Liver (tissue), 9 donors: ENCODE measurements around the gene MST1. TPM values are rescaled to one million over a fixed set of nuclear protein-coding genes. Genes with fewer than 3 reads are reported as not detected.

Source experiments
- DNase-seq: peaks from one replicate; pipeline ENCODE4 v3.0.0-alpha.2; 2017; ENCODE audit warnings: low spot score
- H3K27ac ChIP-seq, 2 donors: one replicate each; pipeline ENCODE4 v1.7.0; 2013; ENCODE audit warnings: inconsistent platforms in 2 of 2, low read length in 2 of 2, control low read depth in 1 of 2, low read depth in 1 of 2, mild to moderate bottlenecking in 1 of 2
- H3K27me3 ChIP-seq, 4 donors: one replicate each; pipeline versions ENCODE4 v1.6.1 to v1.7.0; 2013; ENCODE audit warnings: low read length in 3 of 4, inconsistent platforms in 1 of 4, mild to moderate bottlenecking in 1 of 4, moderate library complexity in 1 of 4; ENCODE audit not compliant: control insufficient read depth in 4 of 4, insufficient read depth in 4 of 4
- H3K36me3 ChIP-seq, 4 donors: one replicate each; pipeline versions ENCODE4 v1.6.1 to v1.7.0; 2013; ENCODE audit warnings: low read length in 3 of 4, mild to moderate bottlenecking in 3 of 4, low read depth in 1 of 4, moderate library complexity in 1 of 4; ENCODE audit not compliant: control insufficient read depth in 4 of 4, insufficient read depth in 3 of 4
- H3K4me1 ChIP-seq, 4 donors: one replicate each; pipeline versions ENCODE4 v1.6.1 to v1.7.0; 2013; ENCODE audit warnings: low read length in 3 of 4, mild to moderate bottlenecking in 3 of 4, moderate library complexity in 1 of 4; ENCODE audit not compliant: control insufficient read depth in 4 of 4, insufficient read depth in 4 of 4
- H3K4me3 ChIP-seq, 3 donors: one replicate each; pipeline versions ENCODE4 v1.6.1 to v1.7.0; 2013; ENCODE audit warnings: low read length in 3 of 3, control low read depth in 1 of 3, low read depth in 1 of 3, mild to moderate bottlenecking in 1 of 3
- H3K9ac ChIP-seq, 2 donors: one replicate each; pipeline ENCODE4 v1.7.0; 2013; ENCODE audit warnings: low read length in 2 of 2, mild to moderate bottlenecking in 2 of 2, moderate library complexity in 2 of 2, control low read depth in 1 of 2, low read depth in 1 of 2
- H3K9me3 ChIP-seq, 4 donors: one replicate each; pipeline versions ENCODE4 v1.6.1 to v1.7.0; 2013; ENCODE audit warnings: low read length in 3 of 4; ENCODE audit not compliant: control insufficient read depth in 4 of 4
- CTCF ChIP-seq: fragments of 150-350 bp; IDR thresholded peaks from 2 replicates; pipeline ENCODE4 v1.5.1; 2017; ENCODE audit warnings: improper control_type of control experiment, low read depth, low read length; ENCODE audit not compliant: missing input control
- EGR1 ChIP-seq, 2 donors: IDR thresholded peaks; 2 replicates each; pipeline ENCODE4 v1.6.1; 2016 to 2018; ENCODE audit warnings: antibody characterized with exemption in 2 of 2, low read depth in 2 of 2
- GABPA ChIP-seq, 2 donors: IDR thresholded peaks in 1 of 2; conservative IDR thresholded peaks in 1 of 2; 2 replicates each; pipeline ENCODE4 v1.6.1; 2016; ENCODE audit warnings: antibody characterized with exemption in 2 of 2, mild to moderate bottlenecking in 1 of 2, moderate library complexity in 1 of 2
- HNF4A ChIP-seq, 2 donors: conservative IDR thresholded peaks; 2 replicates each; pipeline ENCODE4 v1.6.1; 2016; ENCODE audit warnings: antibody characterized with exemption in 2 of 2, mild to moderate bottlenecking in 2 of 2
- HNF4G ChIP-seq: IDR thresholded peaks from 2 replicates; pipeline ENCODE4 v1.6.1; 2016; ENCODE audit warnings: antibody characterized with exemption
- JUND ChIP-seq, 2 donors: IDR thresholded peaks; 2 replicates each; pipeline ENCODE4 v1.6.1; 2016; ENCODE audit warnings: antibody characterized with exemption in 2 of 2
- NR2F2 ChIP-seq: IDR thresholded peaks from 2 replicates; pipeline ENCODE4 v1.6.1; 2016; ENCODE audit warnings: antibody characterized with exemption
- REST ChIP-seq: IDR thresholded peaks from 2 replicates; pipeline ENCODE4 v1.6.1; 2016; ENCODE audit warnings: antibody characterized with exemption, mild to moderate bottlenecking
- RXRA ChIP-seq, 2 donors: IDR thresholded peaks; 2 replicates each; pipeline ENCODE4 v1.6.1; 2017 to 2018; ENCODE audit warnings: antibody characterized with exemption in 2 of 2, mild to moderate bottlenecking in 1 of 2
- SP1 ChIP-seq: IDR thresholded peaks from 2 replicates; pipeline ENCODE4 v1.6.1; 2018; ENCODE audit warnings: antibody characterized with exemption, mild to moderate bottlenecking
- YY1 ChIP-seq: IDR thresholded peaks from 2 replicates; pipeline ENCODE4 v1.6.1; 2016; ENCODE audit warnings: antibody characterized with exemption, mild to moderate bottlenecking
- ZBTB33 ChIP-seq: IDR thresholded peaks from 2 replicates; pipeline ENCODE4 v1.6.1; 2016; ENCODE audit warnings: antibody characterized with exemption
- WGBS: extraction: QIAGEN DNeasy Blood & Tissue Kit; methylation state at CpG from one replicate; pipeline ENCODE4 v1.1.7; 2013; 5-methylcytosine and 5-hydroxymethylcytosine counted together
- polyA plus RNA-seq, 2 donors: library from polyadenylated mRNA; stranded (reverse) in 1 of 2; unstranded in 1 of 2; fragments of 200-250 nt in 1 of 2; fragments of >200 nt in 1 of 2; fragmentation: Nextera tagmentation in 1 of 2; extraction: Ambion mirVana in 1 of 2; gene quantifications; one replicate each; pipeline versions ENCODE4 v1.2.1 to v1.2.3, GENCODE V29; 2013 to 2015
- total RNA-seq, 2 donors: library from RNA; depleted of rRNA; stranded (reverse); fragments of >200 nt; gene quantifications; one replicate each; pipeline ENCODE4 v1.2.3, GENCODE V29; 2014
- TF ChIP-seq, protein P1 (sequence below): IDR thresholded peaks from 2 replicates; pipeline ENCODE4 v1.6.1; 2016; ENCODE audit warnings: antibody characterized with exemption
- donor health status: healthy.
- donor health status: healthy.
- donor health status: healthy.
- donor health status: healthy.
- donor health status: healthy.

MST1 gene
- total and polyA plus RNA-seq, 4 donors = 262 to 634 (median 530) TPM

DNA sequence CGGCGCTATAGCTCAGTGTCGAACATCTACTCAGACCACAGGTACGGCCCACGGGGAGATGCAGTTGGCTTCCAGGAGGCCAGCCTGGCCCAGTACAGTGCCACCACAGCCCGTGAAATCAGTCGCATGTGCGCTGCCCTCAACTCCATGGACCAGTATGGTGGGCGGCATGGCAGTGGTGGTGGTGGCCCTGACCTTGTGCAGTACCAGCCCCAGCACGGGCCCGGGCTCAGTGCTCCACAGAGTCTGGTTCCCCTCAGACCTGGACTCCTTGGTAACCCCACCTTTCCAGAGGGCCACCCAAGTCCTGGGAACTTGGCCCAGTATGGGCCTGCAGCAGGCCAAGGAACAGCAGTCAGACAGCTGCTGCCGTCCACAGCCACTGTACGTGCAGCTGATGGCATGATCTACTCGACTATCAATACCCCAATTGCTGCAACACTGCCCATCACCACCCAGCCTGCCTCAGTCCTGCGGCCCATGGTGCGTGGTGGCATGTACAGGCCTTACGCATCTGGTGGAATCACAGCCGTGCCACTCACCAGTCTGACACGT lies 33.5 kb downstream of the MST1 start:
- 97% methylated on average over 19 of the region's 19 CpGs for WGBS
- H3K4me3 ChIP-seq = no peak overlapping the region
- no peak for TF ChIP-seq CTCF
- no peak for TF ChIP-seq RXRA (IDR thresholded peaks at IDR 0.05)
- no peak for TF ChIP-seq JUND (IDR thresholded peaks at IDR 0.05)
- TF ChIP-seq REST = no peak
- no peak for TF ChIP-seq SP1
- TF ChIP-seq EGR1 (IDR thresholded peaks at IDR 0.05; ENCODE audit: low read depth in 2 of 2) = no peak
- TF ChIP-seq NR2F2 = no peak
- no peak for TF ChIP-seq YY1
- TF ChIP-seq, protein P1, sequence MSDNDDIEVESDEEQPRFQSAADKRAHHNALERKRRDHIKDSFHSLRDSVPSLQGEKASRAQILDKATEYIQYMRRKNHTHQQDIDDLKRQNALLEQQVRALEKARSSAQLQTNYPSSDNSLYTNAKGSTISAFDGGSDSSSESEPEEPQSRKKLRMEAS = no peak
- no peak for TF ChIP-seq HNF4G
- TF ChIP-seq ZBTB33 = no peak
- H3K27ac ChIP-seq = no peak overlapping the region
- H3K9ac ChIP-seq = no peak overlapping the region
- DNase-seq = no peak
- H3K4me1 ChIP-seq = no peaks in the 10 kb centered on the region
- H3K36me3 ChIP-seq = no peaks in the 10 kb centered on the region
- no peaks in the 10 kb centered on the region for H3K27me3 ChIP-seq
- no peaks in the 10 kb centered on the region for H3K9me3 ChIP-seq

GRCh38 chr3:49654955-49655556 lies 34.2 kb downstream of the MST1 start:
- no peak overlapping the region for H3K27ac ChIP-seq
- no peak overlapping the region for H3K4me3 ChIP-seq
- no peaks in the 10 kb centered on the region for H3K9me3 ChIP-seq
- no peak overlapping the region for H3K9ac ChIP-seq
- H3K27me3 ChIP-seq = no peaks in the 10 kb centered on the region
- no peaks in the 10 kb centered on the region for H3K4me1 ChIP-seq
- 80% methylated on average over 10 of the region's 10 CpGs for WGBS
- no peaks in the 10 kb centered on the region for H3K36me3 ChIP-seq
- TF ChIP-seq GABPA (IDR thresholded peaks at IDR 0.05 in 1 of 2, conservative IDR thresholded peaks at IDR 0.05 in 1 of 2) (no peak), REST (no peak), JUND (IDR thresholded peaks at IDR 0.05) (no peak), NR2F2 (no peak), HNF4A (conservative IDR thresholded peaks at IDR 0.05) (no peak), SP1 (no peak), CTCF (no peak), HNF4G (no peak)
- no peak for DNase-seq
